ENCODE results near the gene MBD4.

- TF ChIP-seq EZH2 (IDR thresholded peaks at IDR 0.05) (no peak), POLR2AphosphoS5 (IDR thresholded peaks at IDR 0.05; ENCODE audit: borderline replicate concordance, low read depth, low read length) (no peak), FOXP2 (optimal IDR thresholded peaks at IDR 0.05; ENCODE audit: control extremely low read depth, extremely low read length, insufficient read depth) (no peak)
Observed at GRCh38 chr3:129416415-129416814, 23.3 kb downstream of the MBD4 start.

All from SK-N-MC (cell line).